ENCODE data around the gene SEMA4G.
"Not testable (repeated sequence)": the region's sequence is repeated elsewhere in the genome, so short reads cannot be mapped to it uniquely, and the experiment has no call there.

Gene SEMA4G

GRCh38 chr10:100970076-100970913, 991 bp downstream of the SEMA4G start:
- peak overlapping the region in 5 of 21 experiments; percentile 18 to 50 (median 36) for H3K27ac ChIP-seq

GRCh38 chr10:100970914-100971811, 1.9 kb downstream of the SEMA4G start:
- H3K4me3 ChIP-seq: no peak overlapping the region
- no peak overlapping the region for H3K27ac ChIP-seq

More at GRCh38 chr10:100970076-100970913, 991 bp downstream of the SEMA4G start:
- H3K4me3 ChIP-seq: peak overlapping the region; percentile 35 to 57 (median 44)

GRCh38 chr10:100972115-100972903, 3.0 kb downstream of the SEMA4G start:
- H3K27ac ChIP-seq: no peak overlapping the region
- H3K4me3 ChIP-seq: no peak overlapping the region

- Histone ChIP-seq H3K4me3 (no peak overlapping the region), H3K27ac (no peak overlapping the region)
Measured at GRCh38 chr10:100972904-100973535, 3.7 kb downstream of the SEMA4G start.

GRCh38 chr10:100975397-100975796, 6.1 kb downstream of the SEMA4G start:
- not testable (repeated sequence) for H3K27ac ChIP-seq, H3K4me3 ChIP-seq

- Histone ChIP-seq H3K27ac (no peak overlapping the region), H3K4me3 (no peak overlapping the region)
Measured at GRCh38 chr10:100976906-100977305, 7.6 kb downstream of the SEMA4G start.

- H3K27ac ChIP-seq: no peak overlapping the region
- H3K4me3 ChIP-seq: no peak overlapping the region
Measured at GRCh38 chr10:100977436-100977835, 8.1 kb downstream of the SEMA4G start.

GRCh38 chr10:100978121-100978900, 9.0 kb downstream of the SEMA4G start:
- Histone ChIP-seq H3K4me3 (no peak overlapping the region), H3K27ac (no peak overlapping the region)

- Histone ChIP-seq H3K27ac (no peak overlapping the region), H3K4me3 (no peak overlapping the region)
Measured at GRCh38 chr10:100978901-100979195, 9.5 kb downstream of the SEMA4G start.

GRCh38 chr10:100979791-100980272, 10.5 kb downstream of the SEMA4G start:
- Histone ChIP-seq H3K27ac (no peak overlapping the region), H3K4me3 (no peak overlapping the region)

- Histone ChIP-seq H3K4me3 (no peak overlapping the region), H3K27ac (no peak overlapping the region)
Measured at GRCh38 chr10:100980311-100980710, 11.0 kb downstream of the SEMA4G start.

GRCh38 chr10:100980711-100981110, 11.4 kb downstream of the SEMA4G start:
- no peak overlapping the region for H3K4me3 ChIP-seq
- no peak overlapping the region for H3K27ac ChIP-seq

- no peak overlapping the region for H3K4me3 ChIP-seq
- H3K27ac ChIP-seq: no peak overlapping the region
Measured at GRCh38 chr10:100981178-100981772, 12.0 kb downstream of the SEMA4G start.

- Histone ChIP-seq H3K4me3 (no peak overlapping the region), H3K27ac (no peak overlapping the region)
Measured at GRCh38 chr10:100982916-100983830, 13.9 kb downstream of the SEMA4G start.

GRCh38 chr10:100983868-100984671, 14.8 kb downstream of the SEMA4G start:
- Histone ChIP-seq H3K27ac (no peak overlapping the region), H3K4me3 (no peak overlapping the region)

- Histone ChIP-seq H3K27ac (no peak overlapping the region), H3K4me3 (no peak overlapping the region)
Measured at GRCh38 chr10:100984672-100985177, 15.4 kb downstream of the SEMA4G start.
